ENCODE results near the gene USH1C.

- no peak for TF ChIP-seq CTCF (IDR thresholded peaks at IDR 0.05 in 8 of 11, conservative IDR thresholded peaks at IDR 0.05 in 3 of 11)
- no peak for TF ChIP-seq POLR2A (IDR thresholded peaks at IDR 0.05)
These were observed 8.7 kb downstream of the USH1C start for GRCh38 chr11:17535488-17535887.

Measured in spleen (tissue), 7 donors.